G401.6 (cell line): ENCODE data around the gene GRB10.

Source experiments
- FAIRE-seq: peaks from 2 replicates; lab custom pipeline; 2012; peaks lifted over from hg19 to GRCh38; lab: Jason Lieb, UNC

Gene GRB10

DNA sequence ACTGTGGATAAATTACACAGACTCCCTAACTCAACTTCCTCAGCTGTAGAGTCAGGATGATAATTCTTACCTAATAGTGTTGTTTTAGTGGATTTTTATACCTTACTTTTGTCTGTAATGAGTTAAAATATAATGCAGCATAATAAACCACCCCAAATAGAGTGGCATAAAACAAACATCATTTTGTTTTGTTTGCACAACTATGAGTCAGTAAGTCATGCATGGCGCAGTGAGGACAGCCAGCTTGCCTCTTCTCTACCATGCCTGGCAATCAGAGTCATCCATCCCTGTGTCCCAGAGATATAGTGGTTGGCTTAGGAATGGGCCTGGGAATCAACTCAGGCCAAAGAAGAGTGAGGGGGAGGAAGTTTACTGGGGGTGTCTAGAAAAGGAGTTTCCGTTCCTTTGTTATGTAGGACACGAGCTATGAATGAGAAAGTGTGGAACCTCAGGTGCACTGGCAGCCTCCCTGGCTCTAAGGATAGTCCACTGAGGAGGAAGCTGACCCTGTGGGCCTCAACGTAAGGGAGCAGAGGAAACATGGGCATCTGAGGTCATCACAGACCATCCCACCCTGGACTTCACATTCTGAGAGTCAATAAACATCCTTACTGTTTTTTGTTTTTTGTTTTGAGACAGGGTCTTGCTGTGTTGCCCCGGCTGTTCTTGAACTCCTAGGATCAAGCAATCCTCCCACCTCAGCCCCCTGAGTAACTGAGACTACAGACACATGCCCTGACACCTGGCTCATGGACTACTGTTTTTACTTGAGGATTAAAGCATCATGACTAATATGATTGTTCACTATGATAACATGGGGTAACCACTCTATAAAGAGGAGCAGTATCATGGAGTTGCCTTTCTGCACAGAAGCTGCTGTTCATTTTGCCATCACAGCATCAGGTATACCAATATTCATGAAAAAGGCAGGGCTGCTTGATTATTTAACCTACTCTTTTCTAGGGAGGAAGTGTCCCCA is 21.0 kb upstream of the GRB10 start:
- FAIRE-seq: no peak

DNA sequence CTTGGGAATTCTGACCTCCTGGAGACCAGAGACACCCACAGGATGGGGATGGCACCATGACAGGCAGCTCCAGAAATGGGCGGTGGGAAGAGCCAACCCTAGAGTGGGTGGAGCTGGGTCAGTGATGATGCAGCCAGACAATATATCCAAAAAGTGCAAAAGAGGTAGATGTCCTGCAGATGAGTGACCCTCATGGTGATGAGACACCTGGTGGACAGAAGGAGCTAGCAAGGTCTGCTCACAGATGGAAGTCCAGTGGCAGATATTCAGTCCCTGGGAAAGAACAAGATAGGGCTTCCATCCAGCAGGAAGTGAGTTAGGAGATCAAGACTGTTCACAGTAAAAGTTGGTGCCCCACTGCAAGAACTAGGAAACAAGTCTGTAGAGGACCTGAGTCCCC is 19.2 kb upstream of the GRB10 start:
- FAIRE-seq: no peak

DNA sequence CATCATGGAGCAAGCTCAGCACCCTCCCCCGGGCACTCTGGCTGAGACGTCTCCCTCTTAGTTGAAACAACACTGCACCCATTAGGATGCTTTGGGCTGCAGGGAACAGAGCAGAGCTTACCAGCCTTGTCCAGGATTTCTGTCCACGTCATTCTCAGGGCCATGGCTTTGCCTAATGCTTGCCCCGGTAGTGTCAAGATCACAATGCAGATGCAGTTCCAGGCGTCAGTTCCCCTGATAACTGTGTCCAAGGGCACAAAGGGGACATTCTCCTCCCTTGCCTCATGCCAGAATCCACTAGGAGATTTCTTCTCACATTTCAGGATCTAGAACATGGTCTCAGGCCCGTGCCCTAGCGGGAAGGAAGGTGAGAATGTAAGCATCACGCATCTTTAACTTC is 17.2 kb upstream of the GRB10 start:
- FAIRE-seq: no peak

DNA sequence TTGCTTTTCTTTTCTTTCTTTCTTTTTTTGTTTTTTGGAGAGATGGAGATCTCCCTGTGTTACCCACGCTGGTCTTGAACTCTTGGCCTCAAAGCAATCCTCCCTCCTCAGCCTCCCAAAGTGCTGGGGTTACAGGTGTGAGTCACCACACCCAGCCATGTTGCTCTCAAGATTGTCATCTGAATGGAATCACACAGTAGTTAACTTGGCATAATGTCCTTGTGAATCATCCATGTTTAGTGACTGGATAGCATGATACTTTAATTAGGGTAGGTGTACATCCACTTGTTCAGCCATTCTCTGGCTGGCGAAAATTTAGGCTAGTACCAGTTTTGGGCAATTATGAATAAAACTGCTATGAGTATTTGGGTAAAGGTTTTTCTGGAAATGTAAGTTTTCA is 15.4 kb upstream of the GRB10 start:
- FAIRE-seq: no peak

DNA sequence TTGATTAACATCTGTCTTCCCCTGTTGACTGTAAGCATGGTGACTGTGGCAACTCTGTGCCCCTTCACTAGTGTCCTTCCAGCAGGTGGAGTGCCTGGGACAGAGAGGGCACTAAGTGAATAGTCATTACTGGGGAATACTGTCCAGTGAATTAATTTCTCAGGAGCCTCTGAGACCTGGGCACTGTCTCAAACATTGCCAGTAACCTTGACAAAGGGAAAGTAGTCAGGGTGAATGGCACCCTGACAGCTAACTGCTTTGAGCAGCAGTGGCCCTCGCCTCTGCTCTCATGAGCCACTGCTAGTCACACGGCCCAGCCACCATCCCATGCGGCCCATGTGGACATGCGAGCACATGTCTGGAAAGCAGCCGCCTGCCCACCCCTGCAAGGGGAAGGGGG is 13.1 kb upstream of the GRB10 start:
- no peak for FAIRE-seq

DNA sequence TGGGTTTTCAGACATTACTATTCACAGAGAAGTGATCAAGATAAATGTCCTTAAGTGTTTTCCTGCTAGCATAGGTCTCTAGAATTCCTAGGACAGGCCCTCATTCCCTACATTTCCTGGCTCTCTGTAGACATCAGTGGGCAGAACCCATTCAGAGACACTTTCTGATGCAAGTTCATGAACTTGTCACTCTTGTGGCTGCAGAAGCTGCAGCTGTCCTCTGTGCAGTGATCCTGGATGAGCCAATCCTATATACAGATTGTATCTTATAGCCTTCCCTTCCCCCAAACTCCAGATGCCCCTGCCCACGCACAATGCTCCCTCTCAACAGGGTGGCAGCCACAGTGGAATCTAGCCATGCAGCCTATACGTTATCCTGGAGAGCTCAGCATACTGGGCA is 12.6 kb upstream of the GRB10 start:
- FAIRE-seq: no peak

DNA sequence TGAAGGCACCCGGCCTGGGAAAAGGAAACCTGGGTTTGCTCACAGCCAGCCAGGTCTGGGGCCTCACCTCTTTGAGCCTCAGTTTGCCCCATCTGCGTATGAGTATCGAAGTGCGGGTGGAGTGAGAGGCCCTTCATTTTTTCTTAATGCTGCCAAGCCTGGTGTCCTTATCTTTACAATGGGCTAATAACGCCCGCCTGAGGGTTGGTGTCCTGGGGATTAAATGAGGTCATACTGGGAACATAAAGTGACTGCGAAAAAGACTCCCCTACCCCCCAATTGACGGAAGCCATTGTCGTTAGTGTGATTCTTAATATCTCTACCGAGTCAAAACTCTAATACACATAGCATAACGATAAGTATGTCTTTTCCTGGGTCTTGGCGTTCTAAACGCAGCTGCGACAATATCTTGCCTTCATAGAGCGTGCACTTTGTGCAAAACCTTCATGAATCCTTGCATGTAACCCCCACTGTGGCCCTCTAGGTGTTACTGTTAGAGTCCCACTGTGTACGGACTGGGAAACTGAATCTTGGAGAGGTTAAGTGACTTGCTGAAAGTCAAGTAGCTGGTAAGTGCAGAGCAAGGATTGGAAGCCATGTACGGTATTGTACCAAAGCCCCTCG is 11.4 kb upstream of the GRB10 start:
- FAIRE-seq: no peak

DNA sequence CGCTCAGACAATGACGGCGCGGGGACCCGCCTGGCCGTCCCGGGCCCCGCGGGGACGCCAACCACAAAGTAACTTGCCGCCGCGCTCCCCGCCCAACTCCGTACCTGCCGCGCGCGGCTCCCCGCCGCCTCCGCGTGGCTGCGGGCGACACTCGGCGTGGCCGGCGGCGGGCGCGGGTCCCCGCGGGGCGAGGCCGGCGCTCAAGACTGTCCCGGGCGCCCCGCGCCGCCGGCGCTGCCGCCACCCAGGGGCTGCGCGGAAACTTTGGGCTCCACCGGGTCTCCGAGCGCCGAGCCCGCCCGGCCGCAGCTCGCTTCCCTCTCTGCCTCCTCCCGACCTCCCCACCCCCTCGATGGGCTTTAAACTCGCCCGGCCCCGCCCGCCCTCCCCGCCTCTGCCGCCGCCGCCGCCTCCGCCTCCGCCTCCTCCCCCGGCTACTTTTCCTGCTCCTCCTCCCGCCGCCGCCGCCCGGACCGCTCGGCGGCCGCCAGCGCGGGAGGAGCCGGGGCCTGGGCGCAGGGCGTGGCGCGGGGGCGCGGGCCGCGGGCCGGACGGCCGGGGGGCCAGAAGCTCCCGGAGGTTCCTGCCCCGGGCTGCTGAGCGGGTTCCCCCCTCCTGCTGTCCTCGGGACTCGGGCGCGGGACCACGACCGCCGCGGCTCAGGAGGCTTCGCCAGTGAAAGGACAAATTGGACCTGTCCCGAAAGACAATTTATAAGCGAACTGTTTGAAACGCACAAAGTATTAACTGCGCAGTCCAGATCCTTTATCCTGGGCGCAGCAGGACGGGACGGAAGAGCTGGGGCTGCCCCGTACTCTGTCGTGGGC is 10.6 kb upstream of the GRB10 start:
- FAIRE-seq: no peak

DNA sequence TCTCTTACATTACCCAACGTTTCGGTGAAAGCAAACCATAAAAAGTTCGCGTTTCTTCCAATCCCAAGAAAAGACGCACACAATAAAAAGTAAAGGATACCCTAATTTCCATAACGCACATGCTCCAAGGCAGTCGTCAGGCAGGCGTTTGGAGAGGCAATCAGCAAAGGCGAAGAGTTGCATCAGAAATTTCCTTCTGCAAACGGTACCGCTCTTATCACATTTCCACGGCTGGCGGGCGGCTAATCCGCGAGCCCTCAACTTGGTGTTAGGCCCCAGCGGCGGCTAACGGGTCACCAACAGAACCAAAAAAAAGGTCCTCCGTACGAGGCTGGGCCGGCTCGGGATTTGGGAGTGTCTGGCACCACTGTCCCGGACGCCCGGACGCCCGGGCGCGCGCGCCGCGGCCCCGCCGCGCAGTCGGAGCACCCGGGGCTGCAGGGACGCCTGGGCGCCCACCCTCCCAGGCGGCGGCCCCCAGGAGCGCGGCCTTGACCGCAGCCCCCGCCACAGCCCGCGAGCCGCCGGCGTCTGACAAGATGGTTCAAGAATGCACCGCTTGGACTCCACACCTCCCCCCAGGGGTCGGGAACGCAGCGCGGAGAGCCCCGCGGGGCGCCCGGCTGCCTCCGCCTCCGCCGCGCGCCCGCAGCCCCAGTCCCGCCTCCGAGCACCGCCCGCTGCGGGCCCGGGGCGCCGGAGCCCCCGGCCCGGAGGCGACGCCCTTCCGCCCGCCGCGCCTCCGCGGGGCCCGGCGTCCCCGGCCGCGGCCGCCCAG is 9.8 kb upstream of the GRB10 start:
- FAIRE-seq: no peak

DNA sequence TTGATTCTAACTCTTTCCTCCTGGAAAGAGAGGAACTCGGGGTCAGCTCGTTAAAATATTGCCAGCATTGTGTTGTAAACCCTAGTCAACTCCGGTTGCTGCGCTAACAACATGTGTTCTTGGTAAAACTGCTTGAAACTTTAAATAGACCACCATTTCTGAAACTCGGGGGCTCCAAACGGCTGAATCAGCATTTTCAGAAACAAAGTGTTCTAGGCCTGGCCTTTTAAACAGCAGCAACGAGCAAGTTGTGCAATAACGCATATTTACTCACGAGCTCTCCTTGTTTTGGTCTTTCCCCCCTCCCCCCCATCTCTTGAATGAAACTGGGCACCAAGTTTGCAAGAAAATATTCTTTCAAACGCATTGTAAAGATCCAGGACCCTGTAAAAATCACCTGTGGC is 9.2 kb upstream of the GRB10 start:
- FAIRE-seq: no peak

DNA sequence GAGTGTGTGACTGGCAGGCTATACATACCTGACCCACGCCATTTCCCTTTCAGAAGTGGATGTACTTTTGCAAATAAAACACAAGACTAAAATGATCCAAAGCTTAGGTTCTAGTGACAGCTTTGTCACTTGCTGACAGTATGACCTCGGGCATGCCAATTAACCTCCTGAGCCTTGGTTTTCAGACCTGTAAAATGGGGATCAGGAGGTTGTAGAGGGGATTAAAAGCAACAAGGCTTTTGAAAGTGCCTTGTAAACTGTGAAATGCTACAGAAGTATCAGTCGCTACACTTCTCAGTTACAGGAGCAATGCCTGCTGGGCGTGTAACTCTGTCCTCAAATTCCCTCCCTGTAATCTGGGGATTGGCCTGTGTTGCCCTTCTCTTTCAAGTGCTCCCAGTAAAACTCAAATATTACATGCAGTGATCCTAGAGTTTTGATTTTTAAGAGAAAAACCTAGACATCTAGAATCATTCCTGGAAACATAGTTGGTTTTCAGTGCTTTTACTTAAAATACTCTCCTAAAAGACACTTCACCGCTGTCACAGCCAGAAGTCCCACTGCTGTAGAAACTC is 8.8 kb upstream of the GRB10 start:
- no peak for FAIRE-seq

DNA sequence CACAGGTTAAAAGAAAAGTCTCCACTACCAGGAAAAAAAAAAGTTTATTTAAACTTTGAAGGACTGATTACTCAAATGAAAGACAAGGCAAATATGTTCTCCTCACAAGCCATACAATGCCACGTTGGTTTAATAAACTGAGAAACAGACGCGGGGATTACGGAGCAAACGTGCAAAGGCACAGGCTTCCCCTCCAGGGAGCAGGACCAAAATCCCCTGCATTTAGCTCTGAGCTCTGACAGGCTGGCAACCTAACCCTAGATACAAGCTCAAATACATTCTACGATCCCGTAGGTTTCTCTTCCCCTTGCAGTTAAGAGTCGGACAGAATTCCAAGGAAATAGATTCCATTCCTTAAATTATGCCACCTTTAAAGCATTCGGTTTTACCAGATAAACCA is 7.7 kb upstream of the GRB10 start:
- no peak for FAIRE-seq

DNA sequence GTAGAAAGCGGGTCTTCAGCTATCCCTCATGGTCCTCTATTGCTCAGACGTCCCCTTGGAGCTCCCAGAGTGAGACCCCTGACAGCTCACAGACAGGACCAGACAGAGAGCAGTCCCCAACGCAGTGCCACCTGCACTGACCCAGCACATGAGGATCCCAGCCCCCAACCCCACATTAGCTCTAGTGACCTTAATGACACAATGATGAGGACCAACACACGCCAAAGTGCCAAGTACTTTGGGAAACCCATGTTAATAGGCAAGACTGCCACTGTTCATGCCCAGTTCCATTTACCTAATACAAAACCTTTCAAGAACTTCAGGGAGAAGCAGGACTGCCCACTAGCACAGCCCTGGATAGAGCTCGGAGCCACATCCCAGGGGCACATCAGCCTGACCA is 5.7 kb upstream of the GRB10 start:
- no peak for FAIRE-seq

DNA sequence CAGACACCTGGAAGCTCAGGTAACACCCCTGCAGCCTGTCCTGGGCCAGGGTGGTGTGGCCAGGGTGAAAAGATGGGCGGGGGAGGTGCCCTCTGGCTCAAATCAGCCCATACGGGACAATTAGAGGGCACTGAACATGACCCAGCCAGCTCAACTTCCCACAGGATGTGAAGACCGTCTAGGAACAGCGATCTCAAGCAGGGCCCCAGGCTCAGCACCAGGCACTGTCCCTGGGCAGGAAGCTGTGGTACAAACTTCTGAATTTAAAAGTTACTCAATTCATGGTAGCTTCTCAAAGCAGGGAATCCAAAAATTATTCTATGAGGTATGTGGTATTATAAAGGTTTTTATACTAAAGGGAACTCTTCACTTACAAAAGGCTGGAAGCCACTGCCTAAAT is 5.1 kb upstream of the GRB10 start:
- FAIRE-seq: no peak

DNA sequence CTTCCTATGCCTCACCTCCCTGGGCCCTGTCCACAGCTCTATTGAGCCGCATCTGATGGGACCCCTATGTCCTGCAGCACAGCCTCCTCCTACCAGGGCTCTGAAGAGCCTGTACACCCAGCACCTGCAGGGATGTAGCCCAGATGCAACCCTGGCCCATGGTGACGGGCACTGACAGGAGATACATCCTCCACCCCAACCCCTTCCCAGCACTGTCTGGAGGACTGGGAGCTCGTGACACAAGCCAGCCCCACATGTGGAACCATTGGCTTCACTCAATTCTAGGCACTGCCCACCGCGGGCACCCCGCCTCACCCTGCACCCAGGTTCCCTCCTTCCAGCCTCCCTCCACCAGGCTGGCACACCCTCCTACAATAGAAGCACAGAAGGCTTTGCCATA is 2.6 kb upstream of the GRB10 start:
- no peak for FAIRE-seq

DNA sequence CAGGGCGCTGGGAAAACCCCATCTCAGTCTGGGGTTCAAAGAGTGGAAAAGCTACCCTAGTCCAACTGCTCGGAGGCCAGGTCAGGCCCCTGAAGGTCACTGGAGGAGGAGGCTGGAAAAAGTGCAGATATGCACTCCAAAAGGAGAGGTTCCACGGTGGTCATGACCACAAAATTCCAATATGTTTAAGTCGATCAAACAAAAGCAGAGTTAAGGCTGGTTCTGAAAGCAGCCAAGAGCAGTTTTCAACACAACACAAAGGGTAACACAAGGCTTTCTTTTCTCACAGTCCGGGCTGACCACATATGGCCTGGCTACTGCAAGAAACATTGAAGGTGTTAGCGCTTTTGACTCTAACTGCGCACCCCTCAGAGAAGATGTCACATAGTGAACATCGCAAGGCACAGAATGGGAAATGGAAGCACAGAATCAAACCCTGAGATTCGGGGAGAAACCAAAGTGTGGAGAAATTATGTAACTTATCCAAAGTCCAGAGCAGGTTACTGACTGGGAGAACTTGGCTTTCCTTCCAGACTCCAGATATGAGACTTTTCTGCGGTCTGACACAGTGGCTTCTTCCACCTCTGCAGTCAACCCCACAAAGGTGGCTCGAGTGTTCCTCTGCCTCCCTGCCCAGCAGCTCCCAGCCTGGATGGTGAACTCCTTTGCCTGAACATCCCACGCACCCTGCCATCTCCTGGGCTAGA is 1.3 kb upstream of the GRB10 start:
- no peak for FAIRE-seq

DNA sequence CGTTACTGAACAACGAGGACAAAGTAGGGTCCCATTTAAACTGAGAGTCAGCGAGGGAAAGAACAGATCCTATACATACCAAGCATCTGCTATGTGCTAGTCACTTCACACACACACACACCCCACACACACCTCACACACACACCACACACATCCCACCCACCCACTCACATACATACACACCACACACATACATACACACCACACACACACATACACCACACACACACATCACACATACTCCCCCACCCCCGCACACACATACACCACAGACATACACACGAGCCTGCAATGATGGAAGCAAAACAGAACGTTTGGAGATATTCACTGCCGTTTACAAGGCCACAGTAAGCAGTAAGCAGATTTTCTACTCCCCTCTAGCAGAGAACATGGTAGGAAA is 607 bp upstream of the GRB10 start:
- no peak for FAIRE-seq

DNA sequence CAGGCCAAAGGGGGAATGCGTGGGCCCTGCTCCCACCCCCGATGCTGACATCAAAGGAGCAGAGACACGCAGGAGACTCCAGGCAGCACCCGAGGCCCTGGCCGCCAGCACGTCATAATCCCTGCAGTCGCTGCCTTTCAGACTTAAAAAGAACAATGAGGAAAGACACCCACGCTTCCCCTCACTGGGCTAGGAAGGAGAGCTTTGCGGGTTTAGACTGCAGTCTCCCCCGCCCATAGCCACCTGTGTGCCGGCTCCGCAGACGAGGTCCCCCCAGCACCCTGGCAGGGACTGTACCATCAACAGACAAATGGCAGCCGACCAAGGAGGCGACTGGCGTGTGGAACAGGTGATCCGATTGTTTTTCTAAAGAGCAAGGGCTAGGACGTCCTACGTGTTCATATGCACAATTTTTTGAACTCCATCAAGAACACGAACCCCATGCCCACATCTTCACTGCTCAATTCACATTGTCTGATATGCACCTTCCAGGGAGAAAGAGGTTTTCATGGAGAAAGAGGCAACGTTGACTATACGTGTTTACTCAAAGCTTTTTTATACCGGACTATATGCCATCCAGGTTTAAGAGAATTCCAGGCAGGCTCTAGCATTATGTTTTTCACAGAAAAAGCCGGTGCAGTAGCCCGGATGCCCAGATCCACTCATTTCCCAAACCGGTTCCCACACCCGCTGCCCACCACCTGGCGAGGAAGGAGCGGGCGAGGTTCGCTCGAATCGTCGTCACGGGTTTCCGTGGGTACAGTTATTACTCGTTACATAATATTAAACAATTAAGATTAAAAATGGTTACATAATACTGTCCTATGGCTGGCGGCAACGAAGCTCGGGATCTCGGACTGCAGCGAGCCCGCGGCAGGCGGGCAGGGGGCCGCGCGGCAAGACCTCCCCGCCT is 1.1 kb downstream of the GRB10 start:
- FAIRE-seq: no peak

DNA sequence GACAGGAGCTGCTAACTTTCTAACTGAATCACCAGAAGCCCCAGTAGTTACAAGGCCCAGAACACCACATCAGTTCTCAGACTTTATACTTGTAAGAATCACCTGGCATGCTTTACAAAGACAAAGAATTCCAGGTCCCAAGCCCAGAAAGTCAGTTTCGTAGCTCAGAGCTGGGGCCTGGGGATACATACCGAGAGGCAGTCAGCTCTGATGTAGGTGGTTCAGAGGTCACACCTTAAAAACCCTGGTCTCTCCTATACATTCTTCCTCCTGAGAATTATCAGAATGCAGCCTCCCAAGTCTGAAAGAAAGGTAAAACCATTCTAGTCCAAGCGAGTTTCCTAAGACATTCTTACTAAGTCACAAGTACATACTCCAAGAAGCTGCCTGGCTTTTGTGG is 2.3 kb downstream of the GRB10 start:
- FAIRE-seq: no peak

DNA sequence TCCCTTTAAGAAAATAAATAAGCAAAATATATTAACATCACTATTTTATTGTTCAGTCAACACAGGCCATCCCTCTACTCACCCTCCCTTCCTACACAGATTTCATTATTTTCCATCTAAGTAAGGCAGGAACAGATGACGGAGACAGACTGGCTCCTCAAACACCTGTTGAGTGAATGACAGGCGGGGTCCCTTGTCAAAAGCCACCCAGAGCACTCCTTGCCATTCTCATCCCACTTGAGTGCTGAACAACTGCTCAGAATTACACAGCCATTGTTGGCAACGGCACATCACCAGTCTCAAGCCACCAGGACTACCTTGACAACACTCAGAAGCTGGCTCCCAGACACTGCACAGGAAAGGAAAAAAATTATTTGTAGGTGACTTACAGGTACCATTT is 3.3 kb downstream of the GRB10 start:
- no peak for FAIRE-seq
